Stimulated activated naive CD8-positive, alpha-beta T cell treated with anti-CD3 and anti-CD28 coated beads, Interleukin-15, Interleukin-2, amounts not matched to agents 100 ng/mL and 50 ng/mL, for 24 hours (primary cell): ENCODE measurements around the gene TENM3.

ENCODE experiments used
- H3K27ac Mint-ChIP-seq: one replicate; pipeline ENCODE4 v1.8.0; 2021; ENCODE audit warnings: mild to moderate bottlenecking, mixed read lengths
- H3K27me3 Mint-ChIP-seq: one replicate; pipeline ENCODE4 v1.8.0; 2021; ENCODE audit warnings: mixed read lengths
- H3K36me3 Mint-ChIP-seq: one replicate; pipeline ENCODE4 v1.8.0; 2021; ENCODE audit warnings: low read depth, mixed read lengths
- H3K4me1 Mint-ChIP-seq: one replicate; pipeline ENCODE4 v1.8.0; 2021; ENCODE audit warnings: low read depth, mixed read lengths
- H3K4me3 Mint-ChIP-seq: one replicate; pipeline ENCODE4 v1.8.0; 2021; ENCODE audit warnings: mild to moderate bottlenecking, mixed read lengths
- H3K9me3 Mint-ChIP-seq: one replicate; pipeline ENCODE4 v1.8.0; 2021; ENCODE audit warnings: mixed read lengths

TENM3 gene

GRCh38 chr4:182764137-182764536 lies 520.9 kb downstream of the TENM3 start:
- H3K27me3 Mint-ChIP-seq: no peaks in the 10 kb centered on the region
- no peak overlapping the region for H3K4me3 Mint-ChIP-seq
- no peaks in the 10 kb centered on the region for H3K9me3 Mint-ChIP-seq
- no peaks in the 10 kb centered on the region for H3K36me3 Mint-ChIP-seq
- H3K4me1 Mint-ChIP-seq: no peaks in the 10 kb centered on the region
- H3K27ac Mint-ChIP-seq: no peak overlapping the region

- H3K4me1 Mint-ChIP-seq: no peaks in the 10 kb centered on the region
- H3K9me3 Mint-ChIP-seq: no peaks in the 10 kb centered on the region
- no peak overlapping the region for H3K4me3 Mint-ChIP-seq
- H3K27ac Mint-ChIP-seq: no peak overlapping the region
- H3K36me3 Mint-ChIP-seq: no peaks in the 10 kb centered on the region
- no peaks in the 10 kb centered on the region for H3K27me3 Mint-ChIP-seq
Observed at GRCh38 chr4:182764642-182765041, 521.4 kb downstream of the TENM3 start.

GRCh38 chr4:182765987-182766856 lies 523.0 kb downstream of the TENM3 start:
- no peaks in the 10 kb centered on the region for H3K4me1 Mint-ChIP-seq
- H3K27ac Mint-ChIP-seq: no peak overlapping the region
- no peak overlapping the region for H3K4me3 Mint-ChIP-seq
- no peaks in the 10 kb centered on the region for H3K27me3 Mint-ChIP-seq
- no peaks in the 10 kb centered on the region for H3K9me3 Mint-ChIP-seq
- H3K36me3 Mint-ChIP-seq: no peaks in the 10 kb centered on the region

- H3K27me3 Mint-ChIP-seq: no peaks in the 10 kb centered on the region
- H3K36me3 Mint-ChIP-seq: no peaks in the 10 kb centered on the region
- H3K27ac Mint-ChIP-seq: no peak overlapping the region
- H3K4me1 Mint-ChIP-seq: no peaks in the 10 kb centered on the region
- H3K4me3 Mint-ChIP-seq: no peak overlapping the region
- H3K9me3 Mint-ChIP-seq: no peaks in the 10 kb centered on the region
Observed at GRCh38 chr4:182766857-182767250, 523.7 kb downstream of the TENM3 start.

- Mint-ChIP-seq H3K9me3 (no peaks in the 10 kb centered on the region), H3K27me3 (no peaks in the 10 kb centered on the region), H3K4me3 (no peak overlapping the region), H3K27ac (no peak overlapping the region), H3K36me3 (no peaks in the 10 kb centered on the region), H3K4me1 (no peaks in the 10 kb centered on the region)
Observed at GRCh38 chr4:182768838-182769237, 525.6 kb downstream of the TENM3 start.

GRCh38 chr4:182770259-182770995 lies 527.2 kb downstream of the TENM3 start:
- H3K4me3 Mint-ChIP-seq: no peak overlapping the region
- no peaks in the 10 kb centered on the region for H3K36me3 Mint-ChIP-seq
- H3K27ac Mint-ChIP-seq: no peak overlapping the region
- no peaks in the 10 kb centered on the region for H3K27me3 Mint-ChIP-seq
- no peaks in the 10 kb centered on the region for H3K9me3 Mint-ChIP-seq
- no peaks in the 10 kb centered on the region for H3K4me1 Mint-ChIP-seq

GRCh38 chr4:182770996-182771514 lies 527.9 kb downstream of the TENM3 start:
- Mint-ChIP-seq H3K27me3 (no peaks in the 10 kb centered on the region), H3K4me3 (no peak overlapping the region), H3K27ac (no peak overlapping the region), H3K4me1 (no peaks in the 10 kb centered on the region), H3K36me3 (no peaks in the 10 kb centered on the region), H3K9me3 (no peaks in the 10 kb centered on the region)

GRCh38 chr4:182775075-182775474 lies 531.9 kb downstream of the TENM3 start:
- Mint-ChIP-seq H3K27me3 (no peaks in the 10 kb centered on the region), H3K4me3 (no peak overlapping the region), H3K4me1 (no peaks in the 10 kb centered on the region), H3K9me3 (no peaks in the 10 kb centered on the region), H3K36me3 (no peaks in the 10 kb centered on the region), H3K27ac (no peak overlapping the region)

- H3K27me3 Mint-ChIP-seq: no peaks in the 10 kb centered on the region
- H3K9me3 Mint-ChIP-seq: no peaks in the 10 kb centered on the region
- no peaks in the 10 kb centered on the region for H3K36me3 Mint-ChIP-seq
- no peak overlapping the region for H3K27ac Mint-ChIP-seq
- H3K4me1 Mint-ChIP-seq: no peaks in the 10 kb centered on the region
- H3K4me3 Mint-ChIP-seq: no peak overlapping the region
Observed at GRCh38 chr4:182776376-182777105, 533.3 kb downstream of the TENM3 start.

- Mint-ChIP-seq H3K4me1 (no peaks in the 10 kb centered on the region), H3K9me3 (no peaks in the 10 kb centered on the region), H3K4me3 (no peak overlapping the region), H3K27ac (no peak overlapping the region), H3K36me3 (no peaks in the 10 kb centered on the region), H3K27me3 (no peaks in the 10 kb centered on the region)
Observed at GRCh38 chr4:182778222-182778982, 535.2 kb downstream of the TENM3 start.

GRCh38 chr4:182786991-182787390 lies 543.8 kb downstream of the TENM3 start:
- H3K36me3 Mint-ChIP-seq: no peaks in the 10 kb centered on the region
- H3K9me3 Mint-ChIP-seq: no peaks in the 10 kb centered on the region
- no peaks in the 10 kb centered on the region for H3K4me1 Mint-ChIP-seq

GRCh38 chr4:182788201-182788600 lies 545.0 kb downstream of the TENM3 start:
- H3K27me3 Mint-ChIP-seq: peaks cover 5% of the 10 kb centered on the region
- no peaks in the 10 kb centered on the region for H3K9me3 Mint-ChIP-seq
- H3K27ac Mint-ChIP-seq: no peak overlapping the region
- H3K4me3 Mint-ChIP-seq: no peak overlapping the region
- no peaks in the 10 kb centered on the region for H3K36me3 Mint-ChIP-seq
- H3K4me1 Mint-ChIP-seq: no peaks in the 10 kb centered on the region

More at GRCh38 chr4:182786991-182787390, 543.8 kb downstream of the TENM3 start:
- Mint-ChIP-seq H3K27me3 (peaks cover 5% of the 10 kb centered on the region), H3K4me3 (no peak overlapping the region), H3K27ac (no peak overlapping the region)

GRCh38 chr4:182789529-182789928 lies 546.3 kb downstream of the TENM3 start:
- Mint-ChIP-seq H3K36me3 (no peaks in the 10 kb centered on the region), H3K27ac (no peak overlapping the region), H3K27me3 (peaks cover 5% of the 10 kb centered on the region), H3K4me3 (no peak overlapping the region), H3K9me3 (no peaks in the 10 kb centered on the region), H3K4me1 (no peaks in the 10 kb centered on the region)

- H3K4me3 Mint-ChIP-seq: no peak overlapping the region
- no peaks in the 10 kb centered on the region for H3K36me3 Mint-ChIP-seq
- no peaks in the 10 kb centered on the region for H3K4me1 Mint-ChIP-seq
- no peak overlapping the region for H3K27ac Mint-ChIP-seq
- no peaks in the 10 kb centered on the region for H3K9me3 Mint-ChIP-seq
- H3K27me3 Mint-ChIP-seq: peaks cover 10% of the 10 kb centered on the region
Observed at GRCh38 chr4:182795446-182796238, 552.4 kb downstream of the TENM3 start.
